VCaP (cell line): Measurements from ENCODE around the gene SSNA1.

ENCODE experiments used
- H3K27ac ChIP-seq: fragments of 450-650 bp; 2 replicates; pipeline ENCODE4 v1.5.1; 2017
- TF ChIP-seq, protein P1 (sequence below): fragments of 450-650 bp; conservative IDR thresholded peaks from 2 replicates; pipeline ENCODE4 v1.5.1; 2017; ENCODE audit warnings: mild to moderate bottlenecking, moderate library complexity

The SSNA1 gene

DNA sequence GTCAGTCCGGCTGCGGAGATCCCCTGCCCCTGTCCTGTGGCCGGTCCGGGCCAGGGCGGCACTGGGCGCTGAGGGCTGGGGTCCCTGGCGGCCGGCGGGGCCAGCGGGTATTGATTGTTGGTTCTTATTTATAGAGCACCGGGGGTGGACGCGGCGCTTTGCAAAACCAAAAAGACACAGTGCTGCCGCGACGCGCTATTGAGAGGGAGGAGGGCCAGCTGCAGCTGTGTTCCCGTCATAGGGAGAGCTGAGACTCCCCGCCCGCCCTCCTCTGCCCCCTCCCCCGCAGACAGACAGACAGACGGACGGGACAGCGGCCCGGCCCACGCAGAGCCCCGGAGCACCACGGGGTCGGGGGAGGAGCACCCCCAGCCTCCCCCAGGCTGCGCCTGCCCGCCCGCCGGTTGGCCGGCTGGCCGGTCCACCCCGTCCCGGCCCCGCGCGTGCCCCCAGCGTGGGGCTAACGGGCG is 21.2 kb upstream of the SSNA1 start:
- H3K27ac ChIP-seq: peak overlapping the region; percentile 100
- TF ChIP-seq, protein P1, sequence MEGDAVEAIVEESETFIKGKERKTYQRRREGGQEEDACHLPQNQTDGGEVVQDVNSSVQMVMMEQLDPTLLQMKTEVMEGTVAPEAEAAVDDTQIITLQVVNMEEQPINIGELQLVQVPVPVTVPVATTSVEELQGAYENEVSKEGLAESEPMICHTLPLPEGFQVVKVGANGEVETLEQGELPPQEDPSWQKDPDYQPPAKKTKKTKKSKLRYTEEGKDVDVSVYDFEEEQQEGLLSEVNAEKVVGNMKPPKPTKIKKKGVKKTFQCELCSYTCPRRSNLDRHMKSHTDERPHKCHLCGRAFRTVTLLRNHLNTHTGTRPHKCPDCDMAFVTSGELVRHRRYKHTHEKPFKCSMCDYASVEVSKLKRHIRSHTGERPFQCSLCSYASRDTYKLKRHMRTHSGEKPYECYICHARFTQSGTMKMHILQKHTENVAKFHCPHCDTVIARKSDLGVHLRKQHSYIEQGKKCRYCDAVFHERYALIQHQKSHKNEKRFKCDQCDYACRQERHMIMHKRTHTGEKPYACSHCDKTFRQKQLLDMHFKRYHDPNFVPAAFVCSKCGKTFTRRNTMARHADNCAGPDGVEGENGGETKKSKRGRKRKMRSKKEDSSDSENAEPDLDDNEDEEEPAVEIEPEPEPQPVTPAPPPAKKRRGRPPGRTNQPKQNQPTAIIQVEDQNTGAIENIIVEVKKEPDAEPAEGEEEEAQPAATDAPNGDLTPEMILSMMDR: no peak

DNA sequence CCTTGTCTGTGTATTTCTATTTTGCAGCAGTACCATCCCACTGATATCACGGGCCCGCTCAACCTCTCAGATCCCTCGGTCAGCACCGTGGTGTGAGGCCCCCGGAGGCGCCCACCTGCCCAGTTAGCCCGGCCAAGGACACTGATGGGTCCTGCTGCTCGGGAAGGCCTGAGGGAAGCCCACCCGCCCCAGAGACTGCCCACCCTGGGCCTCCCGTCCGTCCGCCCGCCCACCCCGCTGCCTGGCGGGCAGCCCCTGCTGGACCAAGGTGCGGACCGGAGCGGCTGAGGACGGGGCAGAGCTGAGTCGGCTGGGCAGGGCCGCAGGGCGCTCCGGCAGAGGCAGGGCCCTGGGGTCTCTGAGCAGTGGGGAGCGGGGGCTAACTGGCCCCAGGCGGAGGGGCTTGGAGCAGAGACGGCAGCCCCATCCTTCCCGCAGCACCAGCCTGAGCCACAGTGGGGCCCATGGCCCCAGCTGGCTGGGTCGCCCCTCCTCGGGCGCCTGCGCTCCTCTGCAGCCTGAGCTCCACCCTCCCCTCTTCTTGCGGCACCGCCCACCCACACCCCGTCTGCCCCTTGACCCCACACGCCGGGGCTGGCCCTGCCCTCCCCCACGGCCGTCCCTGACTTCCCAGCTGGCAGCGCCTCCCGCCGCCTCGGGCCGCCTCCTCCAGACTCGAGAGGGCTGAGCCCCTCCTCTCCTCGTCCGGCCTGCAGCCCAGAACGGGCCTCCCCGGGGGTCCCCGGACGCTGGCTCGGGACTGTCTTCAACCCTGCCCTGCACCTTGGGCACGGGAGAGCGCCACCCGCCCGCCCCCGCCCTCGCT is 20.5 kb upstream of the SSNA1 start:
- TF ChIP-seq, protein P1: no peak
- H3K27ac ChIP-seq: peak overlapping the region; percentile 100

DNA sequence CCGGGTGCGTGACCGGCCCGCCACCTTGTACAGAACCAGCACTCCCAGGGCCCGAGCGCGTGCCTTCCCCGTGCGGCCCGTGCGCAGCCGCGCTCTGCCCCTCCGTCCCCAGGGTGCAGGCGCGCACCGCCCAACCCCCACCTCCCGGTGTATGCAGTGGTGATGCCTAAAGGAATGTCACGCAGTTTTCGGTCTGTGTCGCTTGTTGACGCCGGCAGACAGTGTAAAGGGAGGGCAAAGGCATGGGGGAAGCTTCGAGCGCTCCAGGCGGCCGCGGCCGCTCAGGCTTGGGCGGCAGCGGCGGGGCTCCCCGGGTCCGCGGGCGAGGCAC is 19.9 kb upstream of the SSNA1 start:
- TF ChIP-seq, protein P1: no peak
- peak overlapping the region; percentile 100 for H3K27ac ChIP-seq

DNA sequence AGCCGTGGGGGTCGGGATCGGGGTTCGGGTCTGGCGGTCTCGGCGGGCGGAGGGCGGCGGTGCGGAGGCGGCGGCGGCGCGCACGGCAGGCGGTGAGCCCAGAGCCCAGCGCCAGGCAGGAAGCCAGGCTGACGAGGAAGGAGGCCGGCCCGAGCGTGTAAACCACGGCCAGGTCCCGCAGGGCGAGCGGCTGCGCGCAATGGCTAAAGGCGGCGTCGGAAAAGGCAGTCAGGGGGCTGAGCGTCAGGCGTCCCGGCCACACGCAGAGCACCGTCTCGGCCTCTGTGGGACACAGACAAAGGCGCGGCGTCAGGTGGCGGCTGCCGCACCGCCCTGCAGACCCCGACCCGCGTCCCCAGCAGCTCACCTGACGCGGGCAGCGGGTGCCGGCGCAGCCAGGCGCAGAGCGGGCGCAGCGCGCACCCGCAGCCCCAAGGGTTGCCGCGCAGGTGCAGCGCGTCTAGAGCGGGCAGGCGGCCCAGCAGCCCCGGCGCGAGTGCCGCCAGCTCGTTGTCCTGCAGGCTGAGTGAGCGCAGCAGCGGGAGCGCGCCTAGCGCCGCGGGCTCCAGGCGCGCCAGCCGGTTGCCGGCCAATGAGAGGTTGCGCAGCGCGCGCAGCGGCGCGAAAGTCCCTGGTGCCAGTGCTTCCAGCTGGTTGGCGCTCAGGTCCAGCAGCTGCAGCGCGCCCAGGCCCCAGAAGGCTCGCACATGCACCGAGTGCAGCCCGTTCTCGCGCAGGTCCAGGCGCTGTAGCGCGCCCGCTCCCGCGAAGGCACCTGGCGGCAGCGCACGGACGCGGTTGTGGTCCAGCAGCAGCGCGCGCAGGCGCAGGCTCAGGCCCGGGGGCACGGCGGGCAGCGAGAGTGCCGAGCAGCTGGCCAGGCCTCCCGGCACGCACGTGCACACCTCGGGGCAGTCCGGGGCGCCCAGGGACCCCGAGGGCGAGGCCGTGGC is 19.3 kb upstream of the SSNA1 start:
- H3K27ac ChIP-seq: peak overlapping the region; percentile 100
- TF ChIP-seq, protein P1: no peak

DNA sequence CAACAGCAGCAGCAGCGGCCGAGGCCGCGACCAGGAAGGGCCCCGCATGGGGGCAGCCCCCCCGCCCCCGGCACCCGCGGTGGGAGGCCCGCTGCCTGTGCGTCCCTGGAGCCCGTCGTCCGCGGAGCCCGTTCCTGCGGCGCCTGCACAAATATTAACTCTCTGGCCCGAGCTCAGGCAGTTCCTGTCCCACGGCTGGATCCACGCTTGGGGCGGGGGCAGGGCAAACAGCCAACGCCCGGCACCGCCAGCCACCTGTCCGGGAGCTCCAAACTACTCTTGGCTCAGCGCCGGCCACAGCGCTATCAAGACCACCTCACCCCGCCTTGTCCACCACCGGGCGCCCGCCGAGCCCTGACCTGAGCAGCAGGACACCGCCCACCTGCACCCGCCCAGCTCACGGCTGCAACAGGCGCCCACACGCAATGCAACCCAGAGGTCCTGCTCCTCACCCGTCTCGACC is 18.5 kb upstream of the SSNA1 start, which contains the start of gene LRRC26:
Gene LRRC26 (minus strand): TSS at position 156 of the 463 bp plus-strand sequence. CDS start 108 bp downstream, at position 48.
- H3K27ac ChIP-seq: peak within 1 kb of the TSS; percentile 100
- TF ChIP-seq, protein P1: no peak

DNA sequence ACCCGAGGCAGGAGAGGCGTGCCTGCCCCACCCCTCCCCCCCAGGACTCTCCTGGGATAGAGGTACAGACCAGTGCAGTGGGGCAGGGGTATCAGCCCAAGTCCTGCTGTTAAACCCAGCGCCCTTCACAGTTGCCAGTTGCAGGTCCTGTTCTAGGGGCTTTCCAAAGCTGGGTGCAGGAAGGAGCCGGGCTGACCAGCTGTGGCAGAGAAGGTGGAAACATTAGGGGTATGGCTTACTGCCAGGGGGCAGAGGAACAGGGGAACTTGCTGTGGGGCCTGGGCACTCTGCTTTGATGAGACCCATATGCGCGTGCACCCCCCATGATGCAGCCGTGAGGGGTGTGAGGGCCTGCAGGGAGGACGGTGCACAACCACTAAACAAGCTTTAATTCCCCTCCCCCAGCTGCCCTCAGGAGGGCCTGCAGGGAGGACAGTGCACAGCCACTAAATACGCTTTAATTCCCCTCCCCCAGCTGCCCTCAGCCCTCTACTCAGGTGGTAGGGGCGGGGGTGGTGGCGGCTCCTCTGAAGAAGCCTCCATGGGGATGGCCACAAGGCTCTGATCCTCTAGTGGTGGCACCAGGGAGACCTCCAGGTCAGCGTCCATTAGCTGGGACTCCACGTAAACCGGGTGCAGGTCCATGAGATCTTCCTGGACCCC is 17.9 kb upstream of the SSNA1 start:
- TF ChIP-seq, protein P1: no peak
- peak overlapping the region; percentile 100 for H3K27ac ChIP-seq
